Neural cell (in vitro differentiated cells): ENCODE measurements around the gene IRX6.

Experiments used
- CTCF ChIP-seq: fragments of 450-650 bp; IDR thresholded peaks from 2 replicates; pipeline ENCODE4 v1.5.1; 2014; ENCODE audit warnings: antibody characterized with exemption, mild to moderate bottlenecking, moderate library complexity; ENCODE audit not compliant: poor library complexity, severe bottlenecking
- EP300 ChIP-seq: fragments of 450-650 bp; conservative IDR thresholded peaks from 2 replicates; pipeline ENCODE4 v1.6.1; 2014; ENCODE audit warnings: antibody characterized with exemption, mild to moderate bottlenecking, moderate library complexity; ENCODE audit not compliant: poor library complexity, severe bottlenecking
- EZH2 ChIP-seq: fragments of 200-600, 300-800 bp; shearing (Covaris generic), sonication (generic); IDR thresholded peaks from 2 replicates; pipeline ENCODE4 v1.6.1; 2014; ENCODE audit warnings: antibody characterized with exemption, low read length, borderline replicate concordance, mild to moderate bottlenecking; ENCODE audit not compliant: insufficient read depth, poor library complexity, severe bottlenecking
- MXI1 ChIP-seq: fragments of 450-650 bp; conservative IDR thresholded peaks from 2 replicates; pipeline ENCODE4 v1.6.1; 2014; ENCODE audit warnings: antibody characterized with exemption, mild to moderate bottlenecking; ENCODE audit not compliant: poor library complexity, severe bottlenecking
- POLR2AphosphoS5 ChIP-seq: IDR thresholded peaks from 2 replicates; pipeline ENCODE4 v1.6.1; 2012
- RAD21 ChIP-seq: fragments of 450-650 bp; conservative IDR thresholded peaks from 2 replicates; pipeline ENCODE4 v1.6.1; 2014; ENCODE audit warnings: antibody characterized with exemption, mild to moderate bottlenecking, moderate library complexity
- REST ChIP-seq: IDR thresholded peaks from 2 replicates; pipeline ENCODE4 v1.6.1; 2012; ENCODE audit warnings: borderline replicate concordance
- SMC3 ChIP-seq: fragments of 450-650 bp; conservative IDR thresholded peaks from 2 replicates; pipeline ENCODE4 v1.6.1; 2014; ENCODE audit warnings: antibody characterized with exemption, mild to moderate bottlenecking, moderate library complexity; ENCODE audit not compliant: poor library complexity
- TAF1 ChIP-seq: IDR thresholded peaks from 2 replicates; pipeline ENCODE4 v1.6.1; 2012; ENCODE audit warnings: low read depth

- TF ChIP-seq POLR2AphosphoS5 (no peak), EZH2 (no peak), SMC3 (no peak), CTCF (no peak), TAF1 (no peak), MXI1 (no peak), REST (no peak), EP300 (no peak), RAD21 (no peak)
These were observed 29.9 kb upstream of the IRX6 start for GRCh38 chr16:55294129-55294528.
